Measurements from ENCODE around the gene DBNDD1.

GRCh38 chr16:89973654-89974335, 45.5 kb downstream of the DBNDD1 start:
- TF ChIP-seq POLR2A (IDR thresholded peaks at IDR 0.05) (no peak), EP300 (IDR thresholded peaks at IDR 0.05) (no peak)
- TF ChIP-seq, protein P1, sequence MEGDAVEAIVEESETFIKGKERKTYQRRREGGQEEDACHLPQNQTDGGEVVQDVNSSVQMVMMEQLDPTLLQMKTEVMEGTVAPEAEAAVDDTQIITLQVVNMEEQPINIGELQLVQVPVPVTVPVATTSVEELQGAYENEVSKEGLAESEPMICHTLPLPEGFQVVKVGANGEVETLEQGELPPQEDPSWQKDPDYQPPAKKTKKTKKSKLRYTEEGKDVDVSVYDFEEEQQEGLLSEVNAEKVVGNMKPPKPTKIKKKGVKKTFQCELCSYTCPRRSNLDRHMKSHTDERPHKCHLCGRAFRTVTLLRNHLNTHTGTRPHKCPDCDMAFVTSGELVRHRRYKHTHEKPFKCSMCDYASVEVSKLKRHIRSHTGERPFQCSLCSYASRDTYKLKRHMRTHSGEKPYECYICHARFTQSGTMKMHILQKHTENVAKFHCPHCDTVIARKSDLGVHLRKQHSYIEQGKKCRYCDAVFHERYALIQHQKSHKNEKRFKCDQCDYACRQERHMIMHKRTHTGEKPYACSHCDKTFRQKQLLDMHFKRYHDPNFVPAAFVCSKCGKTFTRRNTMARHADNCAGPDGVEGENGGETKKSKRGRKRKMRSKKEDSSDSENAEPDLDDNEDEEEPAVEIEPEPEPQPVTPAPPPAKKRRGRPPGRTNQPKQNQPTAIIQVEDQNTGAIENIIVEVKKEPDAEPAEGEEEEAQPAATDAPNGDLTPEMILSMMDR (IDR thresholded peaks at IDR 0.05), result no peak

Data from ovary (tissue), 3 donors.